DND-41 (cell line): Measurements from ENCODE around the gene FAM72D.
"Not testable (repeated sequence)": the region's sequence is repeated elsewhere in the genome, so short reads cannot be mapped to it uniquely, and the experiment has no call there.

Source experiments
- EZH2 ChIP-seq: IDR thresholded peaks from 3 replicates; pipeline ENCODE4 v1.6.1; 2012; ENCODE audit warnings: borderline replicate concordance, low read depth, mild to moderate bottlenecking, moderate library complexity, low read length, inconsistent platforms; ENCODE audit not compliant: severe bottlenecking
- TF ChIP-seq, protein P1 (sequence below): IDR thresholded peaks from 2 replicates; pipeline ENCODE4 v1.5.1; 2012; ENCODE audit warnings: borderline replicate concordance, low read length, moderate library complexity, mild to moderate bottlenecking; ENCODE audit not compliant: poor library complexity, severe bottlenecking; ENCODE audit errors: extremely low read depth

DNA sequence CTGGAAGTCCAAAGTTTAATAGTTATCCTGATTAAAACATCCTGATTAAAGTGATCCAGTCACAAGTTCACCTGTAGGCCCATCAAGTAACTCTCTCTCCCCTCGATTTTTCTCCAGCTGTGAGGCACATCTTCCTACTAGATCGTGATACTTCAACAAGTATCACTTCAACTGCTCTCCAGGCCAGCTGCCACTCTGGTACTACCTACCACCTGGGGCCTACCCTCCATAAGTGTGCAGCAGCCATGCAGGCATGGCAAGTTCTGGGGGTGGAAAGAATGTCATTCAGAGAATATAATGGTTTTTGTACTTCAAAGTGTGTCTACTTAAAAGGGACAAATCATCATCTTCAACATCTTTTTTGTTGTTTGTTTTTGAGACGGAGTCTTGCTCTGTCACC is 15.6 kb upstream of the FAM72D start:
- TF ChIP-seq, protein P1, sequence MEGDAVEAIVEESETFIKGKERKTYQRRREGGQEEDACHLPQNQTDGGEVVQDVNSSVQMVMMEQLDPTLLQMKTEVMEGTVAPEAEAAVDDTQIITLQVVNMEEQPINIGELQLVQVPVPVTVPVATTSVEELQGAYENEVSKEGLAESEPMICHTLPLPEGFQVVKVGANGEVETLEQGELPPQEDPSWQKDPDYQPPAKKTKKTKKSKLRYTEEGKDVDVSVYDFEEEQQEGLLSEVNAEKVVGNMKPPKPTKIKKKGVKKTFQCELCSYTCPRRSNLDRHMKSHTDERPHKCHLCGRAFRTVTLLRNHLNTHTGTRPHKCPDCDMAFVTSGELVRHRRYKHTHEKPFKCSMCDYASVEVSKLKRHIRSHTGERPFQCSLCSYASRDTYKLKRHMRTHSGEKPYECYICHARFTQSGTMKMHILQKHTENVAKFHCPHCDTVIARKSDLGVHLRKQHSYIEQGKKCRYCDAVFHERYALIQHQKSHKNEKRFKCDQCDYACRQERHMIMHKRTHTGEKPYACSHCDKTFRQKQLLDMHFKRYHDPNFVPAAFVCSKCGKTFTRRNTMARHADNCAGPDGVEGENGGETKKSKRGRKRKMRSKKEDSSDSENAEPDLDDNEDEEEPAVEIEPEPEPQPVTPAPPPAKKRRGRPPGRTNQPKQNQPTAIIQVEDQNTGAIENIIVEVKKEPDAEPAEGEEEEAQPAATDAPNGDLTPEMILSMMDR: not testable (repeated sequence)
- not testable (repeated sequence) for TF ChIP-seq EZH2
